Liver (tissue), 9 donors: Measurements from ENCODE around the gene TTC12. TPM values are rescaled to one million over a fixed set of nuclear protein-coding genes. Genes with fewer than 3 reads are reported as not detected.

Experiments used
- DNase-seq: peaks from one replicate; pipeline ENCODE4 v3.0.0-alpha.2; 2017; ENCODE audit warnings: low spot score
- H3K27ac ChIP-seq, 2 donors: one replicate each; pipeline ENCODE4 v1.7.0; 2013; ENCODE audit warnings: inconsistent platforms in 2 of 2, low read length in 2 of 2, control low read depth in 1 of 2, low read depth in 1 of 2, mild to moderate bottlenecking in 1 of 2
- H3K27me3 ChIP-seq, 4 donors: one replicate each; pipeline versions ENCODE4 v1.6.1 to v1.7.0; 2013; ENCODE audit warnings: low read length in 3 of 4, inconsistent platforms in 1 of 4, mild to moderate bottlenecking in 1 of 4, moderate library complexity in 1 of 4; ENCODE audit not compliant: control insufficient read depth in 4 of 4, insufficient read depth in 4 of 4
- H3K36me3 ChIP-seq, 4 donors: one replicate each; pipeline versions ENCODE4 v1.6.1 to v1.7.0; 2013; ENCODE audit warnings: low read length in 3 of 4, mild to moderate bottlenecking in 3 of 4, low read depth in 1 of 4, moderate library complexity in 1 of 4; ENCODE audit not compliant: control insufficient read depth in 4 of 4, insufficient read depth in 3 of 4
- H3K4me1 ChIP-seq, 4 donors: one replicate each; pipeline versions ENCODE4 v1.6.1 to v1.7.0; 2013; ENCODE audit warnings: low read length in 3 of 4, mild to moderate bottlenecking in 3 of 4, moderate library complexity in 1 of 4; ENCODE audit not compliant: control insufficient read depth in 4 of 4, insufficient read depth in 4 of 4
- H3K4me3 ChIP-seq, 3 donors: one replicate each; pipeline versions ENCODE4 v1.6.1 to v1.7.0; 2013; ENCODE audit warnings: low read length in 3 of 3, control low read depth in 1 of 3, low read depth in 1 of 3, mild to moderate bottlenecking in 1 of 3
- H3K9ac ChIP-seq, 2 donors: one replicate each; pipeline ENCODE4 v1.7.0; 2013; ENCODE audit warnings: low read length in 2 of 2, mild to moderate bottlenecking in 2 of 2, moderate library complexity in 2 of 2, control low read depth in 1 of 2, low read depth in 1 of 2
- H3K9me3 ChIP-seq, 4 donors: one replicate each; pipeline versions ENCODE4 v1.6.1 to v1.7.0; 2013; ENCODE audit warnings: low read length in 3 of 4; ENCODE audit not compliant: control insufficient read depth in 4 of 4
- ATF3 ChIP-seq: IDR thresholded peaks from 2 replicates; pipeline ENCODE4 v1.6.1; 2016; ENCODE audit warnings: antibody characterized with exemption
- CTCF ChIP-seq: fragments of 150-350 bp; IDR thresholded peaks from 2 replicates; pipeline ENCODE4 v1.5.1; 2017; ENCODE audit warnings: improper control_type of control experiment, low read depth, low read length; ENCODE audit not compliant: missing input control
- EGR1 ChIP-seq, 2 donors: IDR thresholded peaks; 2 replicates each; pipeline ENCODE4 v1.6.1; 2016 to 2018; ENCODE audit warnings: antibody characterized with exemption in 2 of 2, low read depth in 2 of 2
- FOXA1 ChIP-seq: IDR thresholded peaks from 2 replicates; pipeline ENCODE4 v1.6.1; 2016; ENCODE audit warnings: antibody characterized with exemption
- FOXA2 ChIP-seq: IDR thresholded peaks from 2 replicates; pipeline ENCODE4 v1.6.1; 2016; ENCODE audit warnings: antibody characterized with exemption
- GABPA ChIP-seq, 2 donors: IDR thresholded peaks in 1 of 2; conservative IDR thresholded peaks in 1 of 2; 2 replicates each; pipeline ENCODE4 v1.6.1; 2016; ENCODE audit warnings: antibody characterized with exemption in 2 of 2, mild to moderate bottlenecking in 1 of 2, moderate library complexity in 1 of 2
- HNF4A ChIP-seq, 2 donors: conservative IDR thresholded peaks; 2 replicates each; pipeline ENCODE4 v1.6.1; 2016; ENCODE audit warnings: antibody characterized with exemption in 2 of 2, mild to moderate bottlenecking in 2 of 2
- HNF4G ChIP-seq: IDR thresholded peaks from 2 replicates; pipeline ENCODE4 v1.6.1; 2016; ENCODE audit warnings: antibody characterized with exemption
- JUND ChIP-seq, 2 donors: IDR thresholded peaks; 2 replicates each; pipeline ENCODE4 v1.6.1; 2016; ENCODE audit warnings: antibody characterized with exemption in 2 of 2
- MAX ChIP-seq: IDR thresholded peaks from 2 replicates; pipeline ENCODE4 v1.6.1; 2016; ENCODE audit warnings: antibody characterized with exemption
- NR2F2 ChIP-seq: IDR thresholded peaks from 2 replicates; pipeline ENCODE4 v1.6.1; 2016; ENCODE audit warnings: antibody characterized with exemption
- RAD21 ChIP-seq, 2 donors: IDR thresholded peaks; 2 replicates each; pipeline ENCODE4 v1.6.1; 2016; ENCODE audit warnings: antibody characterized with exemption in 2 of 2, mild to moderate bottlenecking in 2 of 2
- REST ChIP-seq: IDR thresholded peaks from 2 replicates; pipeline ENCODE4 v1.6.1; 2016; ENCODE audit warnings: antibody characterized with exemption, mild to moderate bottlenecking
- RXRA ChIP-seq, 2 donors: IDR thresholded peaks; 2 replicates each; pipeline ENCODE4 v1.6.1; 2017 to 2018; ENCODE audit warnings: antibody characterized with exemption in 2 of 2, mild to moderate bottlenecking in 1 of 2
- SP1 ChIP-seq: IDR thresholded peaks from 2 replicates; pipeline ENCODE4 v1.6.1; 2018; ENCODE audit warnings: antibody characterized with exemption, mild to moderate bottlenecking
- TAF1 ChIP-seq: conservative IDR thresholded peaks from 2 replicates; pipeline ENCODE4 v1.6.1; 2016; ENCODE audit warnings: antibody characterized with exemption, mild to moderate bottlenecking
- YY1 ChIP-seq: IDR thresholded peaks from 2 replicates; pipeline ENCODE4 v1.6.1; 2016; ENCODE audit warnings: antibody characterized with exemption, mild to moderate bottlenecking
- ZBTB33 ChIP-seq: IDR thresholded peaks from 2 replicates; pipeline ENCODE4 v1.6.1; 2016; ENCODE audit warnings: antibody characterized with exemption
- WGBS: extraction: QIAGEN DNeasy Blood & Tissue Kit; methylation state at CpG from one replicate; pipeline ENCODE4 v1.1.7; 2013; 5-methylcytosine and 5-hydroxymethylcytosine counted together
- polyA plus RNA-seq, 2 donors: library from polyadenylated mRNA; stranded (reverse) in 1 of 2; unstranded in 1 of 2; fragments of 200-250 nt in 1 of 2; fragments of >200 nt in 1 of 2; fragmentation: Nextera tagmentation in 1 of 2; extraction: Ambion mirVana in 1 of 2; gene quantifications; one replicate each; pipeline versions ENCODE4 v1.2.1 to v1.2.3, GENCODE V29; 2013 to 2015
- total RNA-seq, 2 donors: library from RNA; depleted of rRNA; stranded (reverse); fragments of >200 nt; gene quantifications; one replicate each; pipeline ENCODE4 v1.2.3, GENCODE V29; 2014
- donor health status: healthy.
- donor health status: healthy.
- donor health status: healthy.
- donor health status: healthy.
- donor health status: healthy.

The TTC12 gene
- total and polyA plus RNA-seq, 4 donors, result 2.8 to 9.0 (median 4.3) TPM

GRCh38 chr11:113324250-113324649 lies 9.9 kb downstream of the TTC12 start:
- WGBS, result 96% methylated on average over 5 of the region's 5 CpGs
- Histone ChIP-seq H3K9me3 (no peaks in the 10 kb centered on the region), H3K36me3 (peaks cover 0 to 18% (median 13%) of the 10 kb centered on the region in 4 donors), H3K4me1 (no peaks in the 10 kb centered on the region), H3K9ac (no peak overlapping the region), H3K27ac (no peak overlapping the region), H3K27me3 (no peaks in the 10 kb centered on the region), H3K4me3 (no peak overlapping the region)
- TF ChIP-seq FOXA2 (no peak), FOXA1 (no peak), ZBTB33 (no peak), SP1 (no peak), HNF4G (no peak), TAF1 (no peak), EGR1 (IDR thresholded peaks at IDR 0.05; ENCODE audit: low read depth in 2 of 2) (no peak), RAD21 (IDR thresholded peaks at IDR 0.05) (no peak), GABPA (IDR thresholded peaks at IDR 0.05 in 1 of 2, conservative IDR thresholded peaks at IDR 0.05 in 1 of 2) (no peak)
- DNase-seq, result no peak

GRCh38 chr11:113329725-113330124 lies 15.3 kb downstream of the TTC12 start:
- H3K36me3 ChIP-seq, result peaks cover 2 to 40% (median 24%) of the 10 kb centered on the region in 4 donors
- no peak overlapping the region for H3K9ac ChIP-seq
- no peak overlapping the region for H3K4me3 ChIP-seq
- H3K27me3 ChIP-seq, result no peaks in the 10 kb centered on the region
- no peaks in the 10 kb centered on the region for H3K4me1 ChIP-seq
- no peak for TF ChIP-seq YY1
- no peak for TF ChIP-seq MAX
- TF ChIP-seq NR2F2, result no peak
- no peak for TF ChIP-seq SP1
- TF ChIP-seq HNF4G, result no peak
- TF ChIP-seq FOXA2, result no peak
- TF ChIP-seq ATF3, result no peak
- TF ChIP-seq HNF4A (conservative IDR thresholded peaks at IDR 0.05), result no peak
- TF ChIP-seq JUND (IDR thresholded peaks at IDR 0.05), result no peak
- TF ChIP-seq GABPA (IDR thresholded peaks at IDR 0.05 in 1 of 2, conservative IDR thresholded peaks at IDR 0.05 in 1 of 2), result no peak
- no peak for TF ChIP-seq EGR1 (IDR thresholded peaks at IDR 0.05; ENCODE audit: low read depth in 2 of 2)
- 99% methylated on average over 2 of the region's 2 CpGs for WGBS
- no peaks in the 10 kb centered on the region for H3K9me3 ChIP-seq
- DNase-seq, result no peak
- H3K27ac ChIP-seq, result no peak overlapping the region

- H3K27me3 ChIP-seq, result no peaks in the 10 kb centered on the region
- 94% methylated on average over 5 of the region's 5 CpGs for WGBS
- DNase-seq, result no peak
- H3K4me1 ChIP-seq, result no peaks in the 10 kb centered on the region
- no peak overlapping the region for H3K4me3 ChIP-seq
- no peak overlapping the region for H3K27ac ChIP-seq
- no peak overlapping the region for H3K9ac ChIP-seq
- peaks cover 2 to 44% (median 23%) of the 10 kb centered on the region in 4 donors for H3K36me3 ChIP-seq
- H3K9me3 ChIP-seq, result no peaks in the 10 kb centered on the region
- TF ChIP-seq GABPA (IDR thresholded peaks at IDR 0.05 in 1 of 2, conservative IDR thresholded peaks at IDR 0.05 in 1 of 2), result no peak
- TF ChIP-seq RXRA (IDR thresholded peaks at IDR 0.05), result no peak
- TF ChIP-seq MAX, result no peak
- no peak for TF ChIP-seq REST
- no peak for TF ChIP-seq YY1
- TF ChIP-seq ATF3, result no peak
- TF ChIP-seq CTCF, result no peak
- TF ChIP-seq SP1, result no peak
- no peak for TF ChIP-seq FOXA2
- TF ChIP-seq TAF1, result no peak
- no peak for TF ChIP-seq JUND (IDR thresholded peaks at IDR 0.05)
- no peak for TF ChIP-seq RAD21 (IDR thresholded peaks at IDR 0.05)
- TF ChIP-seq NR2F2, result no peak
- TF ChIP-seq HNF4A (conservative IDR thresholded peaks at IDR 0.05), result no peak
- no peak for TF ChIP-seq HNF4G
- TF ChIP-seq EGR1 (IDR thresholded peaks at IDR 0.05; ENCODE audit: low read depth in 2 of 2), result no peak
- no peak for TF ChIP-seq FOXA1
Measured at GRCh38 chr11:113331441-113331840, 17.1 kb downstream of the TTC12 start.
